Measurements from ENCODE around the gene OFD1. TPM values are rescaled to one million over a fixed set of nuclear protein-coding genes. Genes with fewer than 3 reads are reported as not detected.

Gene OFD1
- polyA plus RNA-seq, 2 of the 4 experiments (the other 2 are of a cell fraction): 14.8 to 24.9 TPM

DNA sequence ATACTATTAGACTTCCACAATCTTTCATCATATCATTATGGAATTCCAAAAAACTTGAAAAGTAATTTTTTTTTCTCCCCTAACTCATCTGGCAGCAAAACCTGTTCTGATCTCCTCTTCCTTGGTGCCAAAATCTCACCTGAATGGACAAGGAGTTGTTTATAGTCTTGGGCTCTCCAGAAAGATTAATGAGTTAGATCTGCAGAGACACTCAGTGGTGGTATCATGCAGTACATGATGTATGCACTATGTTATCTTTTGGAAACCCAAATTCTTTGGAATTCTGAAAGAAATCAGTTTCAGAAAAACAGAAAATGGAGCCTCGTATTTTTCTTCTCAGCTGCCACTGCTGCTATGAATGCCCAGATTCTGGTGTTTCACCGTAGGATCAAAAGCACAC is 70.7 kb downstream of the OFD1 start:
- TF ChIP-seq ZFP36 (IDR thresholded peaks at IDR 0.05; ENCODE audit: borderline replicate concordance, partially characterized antibody): no peak
- TF ChIP-seq MAX (IDR thresholded peaks at IDR 0.05): no peak
- Histone ChIP-seq H3K9me3 (no peaks in the 10 kb centered on the region), H3K27ac (no peak overlapping the region), H3K4me2 (no peak overlapping the region), H3K4me1 (no peaks in the 10 kb centered on the region), H3K4me3 (no peak overlapping the region)
- DNase-seq (ENCODE audit: low read depth in 1 of 2, low spot score in 1 of 2) (no peak), FAIRE-seq (no peak), ATAC-seq (no peak)
- ChIA-PET CTCF (no interaction called here), POLR2A (no interaction called here)
- WGBS (ENCODE audit: missing lambda C conversion rate): 46% methylated on average over 2 of the region's 2 CpGs

GRCh38 chrX:13808293-13808692 is 73.7 kb downstream of the OFD1 start:
- ATAC-seq: no peak
- H3K4me2 ChIP-seq: no peak overlapping the region
- 16% methylated on average over 4 of the region's 4 CpGs for WGBS (ENCODE audit: missing lambda C conversion rate)
- no peak overlapping the region for H3K27ac ChIP-seq
- TF ChIP-seq JUN (IDR thresholded peaks at IDR 0.05) (no peak), EHMT2 (IDR thresholded peaks at IDR 0.05; ENCODE audit: low read depth) (no peak), CEBPB (IDR thresholded peaks at IDR 0.05) (no peak), KDM5A (IDR thresholded peaks at IDR 0.05) (no peak), NPAS2 (CRISPR knock-in tag; IDR thresholded peaks at IDR 0.05; ENCODE audit: borderline replicate concordance) (no peak), PBX3 (IDR thresholded peaks at IDR 0.05) (no peak), KDM1A (IDR thresholded peaks at IDR 0.05; ENCODE audit: low read depth) (no peak), ZC3H11A (IDR thresholded peaks at IDR 0.05) (no peak), ZNF302 (CRISPR knock-in tag; IDR thresholded peaks at IDR 0.05) (no peak), POLR2A (IDR thresholded peaks at IDR 0.05; ENCODE audit: low read length) (no peak), RAD21 (conservative IDR thresholded peaks at IDR 0.05 in 1 of 2, IDR thresholded peaks at IDR 0.05 in 1 of 2) (no peak), EP300 (IDR thresholded peaks at IDR 0.05) (no peak)
- no peak for FAIRE-seq
- H3K9me3 ChIP-seq: no peaks in the 10 kb centered on the region
- CTCF ChIA-PET: no interaction called here
- DNase-seq (ENCODE audit: low read depth in 1 of 2, low spot score in 1 of 2): no peak
- H3K4me1 ChIP-seq: no peaks in the 10 kb centered on the region
- H3K4me3 ChIP-seq: no peak overlapping the region
- POLR2A ChIA-PET: no interaction called here

- TF ChIP-seq HEYL (CRISPR knock-in tag; IDR thresholded peaks at IDR 0.05) (no peak), RARB (CRISPR knock-in tag; IDR thresholded peaks at IDR 0.05) (no peak), MAFK (IDR thresholded peaks at IDR 0.05; ENCODE audit: partially characterized antibody) (no peak), EHF (CRISPR knock-in tag; IDR thresholded peaks at IDR 0.05) (no peak), EHMT2 (IDR thresholded peaks at IDR 0.05; ENCODE audit: low read depth) (no peak), USF2 (IDR thresholded peaks at IDR 0.05) (no peak), FOSL2 (IDR thresholded peaks at IDR 0.05) (no peak), FOSL2 (CRISPR knock-in tag; IDR thresholded peaks at IDR 0.05) (no peak), HDAC2 (IDR thresholded peaks at IDR 0.05) (no peak), PHF8 (IDR thresholded peaks at IDR 0.05; ENCODE audit: borderline replicate concordance, low read depth) (no peak), HMGXB4 (CRISPR knock-in tag; IDR thresholded peaks at IDR 0.05; ENCODE audit: borderline replicate concordance) (no peak), RFX5 (IDR thresholded peaks at IDR 0.05) (no peak), TFCP2L1 (CRISPR knock-in tag; IDR thresholded peaks at IDR 0.05) (no peak), KDM5A (IDR thresholded peaks at IDR 0.05) (no peak), HOXB13 (CRISPR knock-in tag; IDR thresholded peaks at IDR 0.05; ENCODE audit: low read depth) (no peak), TP53 (CRISPR knock-in tag; IDR thresholded peaks at IDR 0.05) (no peak), SMC3 (IDR thresholded peaks at IDR 0.05) (no peak)
- TF ChIP-seq, protein P1, sequence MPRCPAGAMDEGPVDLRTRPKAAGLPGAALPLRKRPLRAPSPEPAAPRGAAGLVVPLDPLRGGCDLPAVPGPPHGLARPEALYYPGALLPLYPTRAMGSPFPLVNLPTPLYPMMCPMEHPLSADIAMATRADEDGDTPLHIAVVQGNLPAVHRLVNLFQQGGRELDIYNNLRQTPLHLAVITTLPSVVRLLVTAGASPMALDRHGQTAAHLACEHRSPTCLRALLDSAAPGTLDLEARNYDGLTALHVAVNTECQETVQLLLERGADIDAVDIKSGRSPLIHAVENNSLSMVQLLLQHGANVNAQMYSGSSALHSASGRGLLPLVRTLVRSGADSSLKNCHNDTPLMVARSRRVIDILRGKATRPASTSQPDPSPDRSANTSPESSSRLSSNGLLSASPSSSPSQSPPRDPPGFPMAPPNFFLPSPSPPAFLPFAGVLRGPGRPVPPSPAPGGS (IDR thresholded peaks at IDR 0.05): no peak
- FAIRE-seq (no peak), DNase-seq (ENCODE audit: low read depth in 1 of 2, low spot score in 1 of 2) (no peak), ATAC-seq (no peak)
- Histone ChIP-seq H3K4me2 (no peak overlapping the region), H3K27ac (no peak overlapping the region), H3K4me1 (no peaks in the 10 kb centered on the region), H3K9me3 (no peaks in the 10 kb centered on the region), H3K4me3 (no peak overlapping the region)
- ChIA-PET CTCF (no interaction called here), POLR2A (no interaction called here)
These were observed 74.3 kb downstream of the OFD1 start for GRCh38 chrX:13808865-13809264.

All from A549 (cell line).